Small intestine (tissue), 7 donors: ENCODE measurements around the gene MYBL2. TPM values are rescaled to one million over a fixed set of nuclear protein-coding genes. Genes with fewer than 3 reads are reported as not detected.
A peak's percentile ranks its signal among the peaks of the same experiment; 100 is the strongest.

Experiments used
- DNase-seq, 2 donors: peaks; one replicate each; pipeline versions ENCODE4 v3.0.0 to v3.0.0-alpha.2; 2013
- FAIRE-seq: peaks from 2 replicates; lab custom pipeline; 2012; peaks lifted over from hg19 to GRCh38; lab: Jason Lieb, UNC
- H3K27ac ChIP-seq, 3 donors: one replicate each; pipeline ENCODE4 v1.5.1; 2013; ENCODE audit warnings: low read length in 2 of 3, mild to moderate bottlenecking in 2 of 3, control low read depth in 1 of 3, inconsistent platforms in 1 of 3, low read depth in 1 of 3, moderate library complexity in 1 of 3
- H3K27me3 ChIP-seq, 3 donors: one replicate each; pipeline ENCODE4 v1.6.1; 2013; ENCODE audit warnings: low read length in 3 of 3, inconsistent platforms in 1 of 3; ENCODE audit not compliant: control insufficient read depth in 3 of 3, insufficient read depth in 3 of 3
- H3K36me3 ChIP-seq, 3 donors: one replicate each; pipeline ENCODE4 v1.6.1; 2013; ENCODE audit warnings: low read length in 3 of 3, inconsistent platforms in 1 of 3, low read depth in 1 of 3, mild to moderate bottlenecking in 1 of 3, moderate library complexity in 1 of 3; ENCODE audit not compliant: control insufficient read depth in 3 of 3, insufficient read depth in 2 of 3
- H3K4me1 ChIP-seq, 3 donors: one replicate each; pipeline ENCODE4 v1.6.1; 2013; ENCODE audit warnings: low read length in 2 of 3, inconsistent platforms in 1 of 3, low read depth in 1 of 3, mild to moderate bottlenecking in 1 of 3, moderate library complexity in 1 of 3; ENCODE audit not compliant: control insufficient read depth in 3 of 3, insufficient read depth in 2 of 3
- H3K4me3 ChIP-seq, 3 donors: one replicate each; pipeline ENCODE4 v1.5.1; 2013; ENCODE audit warnings: low read length in 3 of 3, control low read depth in 1 of 3, inconsistent platforms in 1 of 3, low read depth in 1 of 3, mild to moderate bottlenecking in 1 of 3, moderate library complexity in 1 of 3
- H3K9me3 ChIP-seq, 2 donors: one replicate each; pipeline ENCODE4 v1.6.1; 2013; ENCODE audit warnings: low read depth in 1 of 2, low read length in 1 of 2; ENCODE audit not compliant: control insufficient read depth in 2 of 2, insufficient read depth in 1 of 2
- WGBS, 3 donors: extraction: QIAGEN DNeasy Blood & Tissue Kit; methylation state at CpG; one replicate each; pipeline ENCODE4 v1.1.7; 2013; 5-methylcytosine and 5-hydroxymethylcytosine counted together
- polyA plus RNA-seq, 4 donors: library from polyadenylated mRNA; stranded (reverse) in 3 of 4; unstranded in 1 of 4; fragments of 200-250 nt in 3 of 4; fragments of 120-200 nt in 1 of 4; gene quantifications; one replicate each; pipeline versions ENCODE4 v1.2.1 to v1.2.3, GENCODE V29; 2013
- donor health status: healthy with polysubstance abuse.
- donor health status: control.
- donor health status: control.
- donor health status: Bipolar disorder and iron deficiency.
- donor health status: healthy.

Gene MYBL2
- polyA plus RNA-seq, 4 donors: 1.9 to 36.9 (median 7.4) TPM

DNA sequence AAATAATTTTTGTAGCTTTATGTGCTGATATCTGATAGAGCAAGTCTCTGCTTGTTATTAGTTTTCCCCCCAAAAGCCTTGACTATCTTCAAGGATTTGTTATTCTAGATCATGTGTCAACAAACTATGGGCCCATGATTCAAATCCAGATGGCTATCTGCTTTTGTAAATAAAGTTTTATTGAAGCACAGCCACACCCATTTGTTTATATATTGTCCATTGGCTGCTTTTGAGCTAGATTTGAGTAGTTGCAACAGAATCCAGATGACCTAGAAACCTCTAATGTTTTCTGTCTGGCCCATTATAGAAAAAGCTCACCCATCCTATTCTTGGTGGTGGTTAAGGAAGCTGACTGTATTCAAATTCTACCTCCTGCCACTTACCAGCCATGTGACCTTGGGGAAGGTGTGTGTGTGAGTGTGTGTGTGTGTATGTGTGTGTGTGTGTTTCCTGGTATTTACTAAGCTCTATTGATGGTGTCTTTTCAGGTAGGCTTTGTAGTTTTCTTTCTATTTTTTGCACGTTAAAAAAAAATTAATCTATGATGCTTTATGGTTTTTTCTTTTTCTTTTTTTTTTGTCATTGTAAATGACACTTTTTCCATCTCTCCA is 61.2 kb downstream of the MYBL2 start:
- no peak for DNase-seq
- Histone ChIP-seq H3K27me3 (peaks cover 0 to 3% (median 0%) of the 10 kb centered on the region in 3 donors), H3K27ac (no peak overlapping the region), H3K4me3 (no peak overlapping the region), H3K36me3 (no peaks in the 10 kb centered on the region), H3K4me1 (no peaks in the 10 kb centered on the region), H3K9me3 (no peaks in the 10 kb centered on the region)
- 65 to 72% (median 66%) methylated on average over 1 of the region's 1 CpG for WGBS, 3 donors
- FAIRE-seq: no peak

DNA sequence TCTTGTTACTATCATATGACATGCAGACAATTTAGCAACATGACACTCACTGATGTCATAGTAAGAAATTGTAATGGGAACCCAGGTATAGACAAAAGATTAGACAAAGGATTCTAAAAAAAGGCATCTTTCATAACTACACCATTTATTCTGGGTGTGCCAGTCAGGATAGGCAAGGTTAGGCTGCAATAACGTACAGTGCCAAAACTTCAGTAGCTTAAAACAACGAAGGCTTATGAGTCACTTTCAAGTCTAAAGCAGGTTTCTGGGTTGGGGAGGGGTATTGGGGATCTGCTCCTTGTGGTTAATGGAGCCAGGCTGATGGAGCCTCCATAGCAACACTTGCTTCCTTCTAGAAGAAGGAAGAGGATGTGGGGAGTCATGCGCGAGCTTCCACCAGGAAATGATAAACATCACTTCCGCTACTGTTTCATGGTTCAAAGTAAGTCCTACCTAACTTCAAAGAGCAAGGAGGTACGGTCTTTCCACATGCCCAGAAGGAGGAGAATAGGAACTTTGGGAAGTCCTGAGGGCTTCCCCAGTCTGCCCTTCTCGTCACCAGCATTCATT is 61.9 kb downstream of the MYBL2 start:
- WGBS, 3 donors: 75 to 81% (median 77%) methylated on average over 7 of the region's 7 CpGs
- Histone ChIP-seq H3K27me3 (peaks cover 0 to 3% (median 0%) of the 10 kb centered on the region in 3 donors), H3K9me3 (no peaks in the 10 kb centered on the region), H3K4me3 (no peak overlapping the region), H3K4me1 (no peaks in the 10 kb centered on the region), H3K27ac (no peak overlapping the region), H3K36me3 (no peaks in the 10 kb centered on the region)
- no peak for FAIRE-seq
- no peak for DNase-seq

DNA sequence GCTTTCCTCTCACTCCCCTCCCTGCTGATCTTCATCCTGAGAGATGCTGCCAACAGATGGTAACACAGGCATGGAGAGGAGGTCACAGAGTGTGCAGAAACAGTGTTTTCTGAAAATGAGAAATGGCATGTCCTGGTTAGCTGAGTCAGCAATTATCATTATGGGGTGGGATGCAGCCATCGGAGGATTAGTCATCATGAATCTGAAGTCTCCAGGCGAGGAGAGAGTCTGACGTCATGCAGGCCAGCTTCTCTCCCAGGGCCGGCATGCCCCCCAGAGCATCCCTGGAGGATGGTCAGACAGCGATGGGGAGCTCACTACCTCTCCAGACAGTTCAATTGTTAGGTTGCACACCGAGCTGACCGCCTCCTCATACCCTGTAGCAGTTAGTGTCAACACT is 64.6 kb downstream of the MYBL2 start:
- H3K27ac ChIP-seq: no peak overlapping the region
- 71 to 81% (median 72%) methylated on average over 7 of the region's 7 CpGs for WGBS, 3 donors
- H3K36me3 ChIP-seq: no peaks in the 10 kb centered on the region
- H3K9me3 ChIP-seq: no peaks in the 10 kb centered on the region
- no peak for FAIRE-seq
- no peak for DNase-seq
- no peak overlapping the region for H3K4me3 ChIP-seq
- H3K27me3 ChIP-seq: peaks cover 0 to 3% (median 0%) of the 10 kb centered on the region in 3 donors
- H3K4me1 ChIP-seq: no peaks in the 10 kb centered on the region

DNA sequence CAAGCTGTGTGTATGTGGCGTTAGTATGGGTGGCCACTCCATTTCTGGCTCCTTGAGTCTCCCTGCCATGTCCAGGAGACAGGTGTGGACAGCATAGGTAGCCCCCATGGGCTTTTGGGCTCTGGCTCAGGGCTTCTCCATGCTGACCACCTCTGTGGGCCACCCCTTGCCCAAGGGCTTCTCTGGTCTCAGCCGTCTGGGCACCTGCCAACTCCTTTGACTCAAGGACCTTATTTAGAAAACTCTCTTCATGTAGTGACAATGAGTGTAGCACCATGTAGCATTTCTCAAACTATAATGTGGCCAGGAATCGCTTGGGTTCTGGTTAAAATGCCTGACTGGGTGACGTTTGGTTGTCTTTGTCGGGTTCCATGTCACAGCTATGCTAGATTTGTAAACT is 65.0 kb downstream of the MYBL2 start:
- peaks cover 0 to 3% (median 0%) of the 10 kb centered on the region in 3 donors for H3K27me3 ChIP-seq
- DNase-seq (no peak), FAIRE-seq (no peak)
- 78 to 86% (median 82%) methylated on average over 5 of the region's 5 CpGs for WGBS, 3 donors
- no peak overlapping the region for H3K27ac ChIP-seq
- H3K4me3 ChIP-seq: no peak overlapping the region
- no peaks in the 10 kb centered on the region for H3K36me3 ChIP-seq
- no peaks in the 10 kb centered on the region for H3K9me3 ChIP-seq
- H3K4me1 ChIP-seq: no peaks in the 10 kb centered on the region

DNA sequence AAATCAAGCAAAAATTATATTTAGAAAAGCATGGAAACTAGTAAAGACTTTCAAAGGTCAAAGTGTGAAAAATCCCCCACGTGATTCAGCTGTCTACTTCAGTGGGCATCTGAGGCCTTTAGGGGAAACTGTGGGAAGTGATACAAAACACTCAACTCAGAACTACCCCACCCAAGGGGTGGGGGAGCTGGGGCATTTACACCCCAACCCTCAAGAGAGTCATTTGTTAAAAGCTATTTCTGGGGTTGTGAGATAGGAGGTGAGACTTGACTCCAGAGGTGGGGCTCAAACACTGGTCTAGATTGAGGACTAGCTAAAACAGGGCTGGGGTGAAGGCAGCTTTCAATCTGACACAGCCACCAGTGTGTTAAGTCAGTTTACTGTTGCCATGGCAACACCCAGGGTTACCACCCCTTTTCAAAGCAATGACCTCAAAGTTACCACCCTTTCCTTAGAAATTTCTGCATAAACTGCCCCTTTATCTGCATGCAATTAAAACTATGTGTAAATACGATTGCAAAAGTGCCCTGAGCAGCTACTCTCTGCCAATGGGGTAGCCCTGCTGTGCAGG is 69.8 kb downstream of the MYBL2 start:
- WGBS, 3 donors: 28 to 38% (median 37%) methylated on average over 2 of the region's 2 CpGs
- Histone ChIP-seq H3K9me3 (no peaks in the 10 kb centered on the region), H3K27me3 (peaks cover 0 to 3% (median 0%) of the 10 kb centered on the region in 3 donors), H3K4me3 (no peak overlapping the region), H3K27ac (no peak overlapping the region), H3K4me1 (no peaks in the 10 kb centered on the region), H3K36me3 (no peaks in the 10 kb centered on the region)
- no peak for FAIRE-seq
- peak in 1 of 2 donors; percentile 13 for DNase-seq

DNA sequence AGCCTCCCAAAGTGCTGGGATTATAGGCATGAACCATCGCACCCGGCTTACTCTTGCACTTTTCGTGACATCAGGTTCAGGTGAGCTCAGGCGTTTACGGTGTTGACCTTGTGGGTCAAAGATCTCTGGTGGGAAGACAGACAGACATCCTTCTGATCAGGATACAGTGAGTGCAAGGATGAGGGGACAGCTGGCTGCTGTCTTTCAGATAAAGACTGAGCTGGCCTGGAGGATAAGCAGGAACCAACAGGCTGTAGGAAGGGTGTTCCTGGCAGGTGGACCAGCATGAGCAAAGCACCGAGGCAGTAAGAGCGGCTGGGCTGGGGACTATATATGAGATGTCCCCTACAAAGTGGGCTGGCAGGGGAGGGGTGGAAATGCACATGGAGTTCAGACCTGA is 71.0 kb downstream of the MYBL2 start:
- H3K4me3 ChIP-seq: no peak overlapping the region
- DNase-seq (no peak), FAIRE-seq (no peak)
- H3K36me3 ChIP-seq: no peaks in the 10 kb centered on the region
- no peaks in the 10 kb centered on the region for H3K9me3 ChIP-seq
- no peaks in the 10 kb centered on the region for H3K4me1 ChIP-seq
- WGBS, 3 donors: 82 to 93% (median 88%) methylated on average over 7 of the region's 7 CpGs
- H3K27ac ChIP-seq: no peak overlapping the region
- H3K27me3 ChIP-seq: no peaks in the 10 kb centered on the region

DNA sequence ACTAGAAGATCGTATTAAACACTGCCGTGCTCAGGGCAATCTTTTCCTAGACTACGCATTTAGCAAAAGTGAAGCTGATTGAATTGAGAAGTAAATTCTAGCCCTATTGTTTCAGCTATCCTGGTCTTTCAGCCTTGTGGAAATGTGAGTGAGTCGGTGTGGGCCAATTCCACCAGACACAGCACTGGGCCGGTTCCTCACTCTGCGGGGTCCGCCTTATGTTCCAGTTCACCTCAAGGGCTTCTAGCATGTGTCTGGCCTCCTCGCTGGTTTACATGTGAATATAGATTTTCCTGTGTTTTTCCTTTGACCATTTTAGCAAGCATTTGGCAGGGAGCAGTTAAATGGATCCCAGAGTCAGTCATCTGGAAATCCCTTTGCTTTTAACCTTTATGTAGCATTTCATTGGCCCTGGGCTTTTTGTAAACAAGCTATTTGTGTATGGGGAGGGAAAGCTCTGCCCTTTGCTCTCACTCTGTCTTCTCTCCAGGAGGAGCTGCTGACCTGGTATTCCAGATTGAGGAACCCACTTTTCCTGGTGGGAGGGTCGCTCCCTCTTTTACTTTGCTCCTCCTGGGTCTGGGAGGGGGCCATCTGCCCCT is 72.3 kb downstream of the MYBL2 start:
- Histone ChIP-seq H3K27me3 (no peaks in the 10 kb centered on the region), H3K9me3 (no peaks in the 10 kb centered on the region), H3K4me3 (no peak overlapping the region), H3K36me3 (no peaks in the 10 kb centered on the region), H3K27ac (no peak overlapping the region), H3K4me1 (no peaks in the 10 kb centered on the region)
- DNase-seq: no peak
- WGBS, 3 donors: 82 to 90% (median 86%) methylated on average over 9 of the region's 9 CpGs
- no peak for FAIRE-seq

DNA sequence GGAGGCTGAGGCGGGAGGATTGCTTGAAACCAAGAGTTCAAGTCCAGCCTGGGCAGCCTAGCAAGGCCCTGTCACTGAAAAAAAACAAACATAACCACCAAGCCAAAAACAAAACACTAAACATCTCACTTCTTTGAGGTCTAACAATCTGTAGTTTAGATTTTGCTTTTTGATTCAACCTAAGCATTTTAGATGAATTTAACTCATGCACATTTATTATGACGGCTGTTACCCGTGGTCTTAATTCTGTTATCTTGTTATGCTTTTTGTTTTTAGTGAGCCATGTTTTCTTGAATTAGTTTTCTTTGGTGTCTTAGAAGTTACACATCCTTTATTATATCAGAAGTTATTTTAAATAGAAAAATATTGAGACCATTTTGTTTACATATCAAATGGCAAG is 73.7 kb downstream of the MYBL2 start:
- WGBS, 3 donors: 88 to 94% (median 94%) methylated on average over 3 of the region's 3 CpGs
- FAIRE-seq (no peak), DNase-seq (no peak)
- Histone ChIP-seq H3K4me3 (no peak overlapping the region), H3K4me1 (no peaks in the 10 kb centered on the region), H3K36me3 (no peaks in the 10 kb centered on the region), H3K27ac (no peak overlapping the region), H3K27me3 (peaks cover 0 to 3% (median 0%) of the 10 kb centered on the region in 3 donors), H3K9me3 (no peaks in the 10 kb centered on the region)
